ACC112 (cell line): Measurements from ENCODE around the gene SGMS1.

ENCODE experiments used
- H2AFZ ChIP-seq: fragments of 200-600 bp; sonication (generic); one replicate; pipeline ENCODE4 v1.6.0; 2017; ENCODE audit warnings: antibody characterized with exemption, low read length; ENCODE audit not compliant: unreplicated experiment
- H3K27ac ChIP-seq: fragments of 200-600 bp; sonication (generic); 2 replicates; pipeline ENCODE4 v1.5.1; 2014; ENCODE audit warnings: low read depth, mild to moderate bottlenecking, antibody characterized with exemption, low read length, moderate library complexity
- H3K27me3 ChIP-seq: fragments of 200-600 bp; sonication (generic); 2 replicates; pipeline ENCODE4 v1.6.1; 2014; ENCODE audit warnings: mild to moderate bottlenecking, antibody characterized with exemption, low read length, moderate library complexity, mixed read lengths; ENCODE audit not compliant: insufficient read depth
- H3K36me3 ChIP-seq: fragments of 200-600 bp; sonication (generic); 2 replicates; pipeline ENCODE4 v1.6.1; 2016; ENCODE audit warnings: mild to moderate bottlenecking, antibody characterized with exemption, low read length, moderate library complexity, mixed read lengths; ENCODE audit not compliant: insufficient read depth
- H3K4me1 ChIP-seq: fragments of 200-600 bp; sonication (generic); one replicate; pipeline ENCODE4 v1.6.1; 2016; ENCODE audit warnings: low read length, mixed read lengths; ENCODE audit not compliant: insufficient read depth, unreplicated experiment, control insufficient read depth
- H3K4me3 ChIP-seq: fragments of 200-600 bp; sonication (generic); 2 replicates; pipeline ENCODE4 v1.5.1; 2014; ENCODE audit warnings: mild to moderate bottlenecking, low read depth, low read length
- H3K79me2 ChIP-seq: fragments of 200-600 bp; sonication (generic); one replicate; pipeline ENCODE4 v1.6.0; 2016; ENCODE audit warnings: low read length; ENCODE audit not compliant: control insufficient read depth, unreplicated experiment, insufficient read depth

The SGMS1 gene

GRCh38 chr10:50421026-50421719 lies 202.6 kb downstream of the SGMS1 start:
- peaks cover 6% of the 10 kb centered on the region for H3K4me1 ChIP-seq
- no peak overlapping the region for H2AFZ ChIP-seq
- no peak overlapping the region for H3K4me3 ChIP-seq
- H3K27me3 ChIP-seq: no peaks in the 10 kb centered on the region
- H3K27ac ChIP-seq: no peak overlapping the region
- peaks cover 21% of the 10 kb centered on the region for H3K79me2 ChIP-seq
- H3K36me3 ChIP-seq: no peaks in the 10 kb centered on the region

GRCh38 chr10:50420196-50420595 lies 203.6 kb downstream of the SGMS1 start:
- Histone ChIP-seq H3K4me3 (no peak overlapping the region), H3K4me1 (peaks cover 10% of the 10 kb centered on the region), H3K79me2 (peaks cover 31% of the 10 kb centered on the region), H2AFZ (no peak overlapping the region), H3K36me3 (no peaks in the 10 kb centered on the region), H3K27ac (no peak overlapping the region), H3K27me3 (no peaks in the 10 kb centered on the region)

- H2AFZ ChIP-seq: no peak overlapping the region
- H3K27me3 ChIP-seq: no peaks in the 10 kb centered on the region
- H3K27ac ChIP-seq: no peak overlapping the region
- peaks cover 11% of the 10 kb centered on the region for H3K4me1 ChIP-seq
- peaks cover 35% of the 10 kb centered on the region for H3K79me2 ChIP-seq
- no peaks in the 10 kb centered on the region for H3K36me3 ChIP-seq
- no peak overlapping the region for H3K4me3 ChIP-seq
Observed at GRCh38 chr10:50419756-50420155, 204.0 kb downstream of the SGMS1 start.

- Histone ChIP-seq H3K79me2 (peaks cover 42% of the 10 kb centered on the region), H3K36me3 (no peaks in the 10 kb centered on the region), H3K27ac (peak overlapping the region; percentile 86; the same call in 1 of the 2 replicates), H3K27me3 (no peaks in the 10 kb centered on the region), H3K4me3 (peak overlapping the region; percentile 99), H3K4me1 (peaks cover 11% of the 10 kb centered on the region), H2AFZ (no peak overlapping the region)
Observed at GRCh38 chr10:50419091-50419490, 204.7 kb downstream of the SGMS1 start.

GRCh38 chr10:50417886-50418830 lies 205.6 kb downstream of the SGMS1 start:
- Histone ChIP-seq H3K4me1 (peaks cover 11% of the 10 kb centered on the region), H2AFZ (peak overlapping the region; percentile 80), H3K27ac (peak overlapping the region; percentile 86), H3K27me3 (no peaks in the 10 kb centered on the region), H3K4me3 (peak overlapping the region; percentile 99), H3K36me3 (no peaks in the 10 kb centered on the region), H3K79me2 (peaks cover 50% of the 10 kb centered on the region)

GRCh38 chr10:50417486-50417885 lies 206.3 kb downstream of the SGMS1 start:
- H3K4me3 ChIP-seq: peak overlapping the region; percentile 99
- peaks cover 52% of the 10 kb centered on the region for H3K79me2 ChIP-seq
- H3K27ac ChIP-seq: peak overlapping the region; percentile 86
- no peaks in the 10 kb centered on the region for H3K27me3 ChIP-seq
- H3K36me3 ChIP-seq: no peaks in the 10 kb centered on the region
- peaks cover 11% of the 10 kb centered on the region for H3K4me1 ChIP-seq
- H2AFZ ChIP-seq: peak overlapping the region; percentile 80

- Histone ChIP-seq H2AFZ (no peak overlapping the region), H3K79me2 (peaks cover 58% of the 10 kb centered on the region), H3K4me1 (peaks cover 13% of the 10 kb centered on the region)
Observed at GRCh38 chr10:50416881-50417280, 206.9 kb downstream of the SGMS1 start.

GRCh38 chr10:50416181-50416824 lies 207.5 kb downstream of the SGMS1 start:
- no peaks in the 10 kb centered on the region for H3K36me3 ChIP-seq
- peaks cover 64% of the 10 kb centered on the region for H3K79me2 ChIP-seq
- no peaks in the 10 kb centered on the region for H3K27me3 ChIP-seq
- H2AFZ ChIP-seq: no peak overlapping the region
- H3K27ac ChIP-seq: no peak overlapping the region
- peak overlapping the region; percentile 99 for H3K4me3 ChIP-seq
- peaks cover 16% of the 10 kb centered on the region for H3K4me1 ChIP-seq

More at GRCh38 chr10:50416881-50417280, 206.9 kb downstream of the SGMS1 start:
- Histone ChIP-seq H3K27ac (no peak overlapping the region; the same call in 1 of the 2 replicates), H3K36me3 (no peaks in the 10 kb centered on the region), H3K4me3 (peak overlapping the region; percentile 99), H3K27me3 (no peaks in the 10 kb centered on the region)

- no peak overlapping the region for H2AFZ ChIP-seq
- H3K4me3 ChIP-seq: no peak overlapping the region
- no peak overlapping the region for H3K27ac ChIP-seq
- H3K4me1 ChIP-seq: peaks cover 26% of the 10 kb centered on the region
- no peaks in the 10 kb centered on the region for H3K27me3 ChIP-seq
- no peaks in the 10 kb centered on the region for H3K36me3 ChIP-seq
- H3K79me2 ChIP-seq: peaks cover 74% of the 10 kb centered on the region
Observed at GRCh38 chr10:50415292-50415691, 208.5 kb downstream of the SGMS1 start.

- H3K79me2 ChIP-seq: peaks cover 81% of the 10 kb centered on the region
- peak overlapping the region; percentile 74 for H3K27ac ChIP-seq
- peak overlapping the region; percentile 4; the same call in 1 of the 2 replicates for H3K4me3 ChIP-seq
- H3K4me1 ChIP-seq: peaks cover 28% of the 10 kb centered on the region
- no peaks in the 10 kb centered on the region for H3K27me3 ChIP-seq
- no peak overlapping the region for H2AFZ ChIP-seq
- H3K36me3 ChIP-seq: no peaks in the 10 kb centered on the region
Observed at GRCh38 chr10:50410066-50410811, 213.5 kb downstream of the SGMS1 start.
